Colonic mucosa (tissue), 4 donors: ENCODE results near the gene PRKCQ. TPM values are rescaled to one million over a fixed set of nuclear protein-coding genes. Genes with fewer than 3 reads are reported as not detected.

ENCODE experiments used
- DNase-seq: peaks from one replicate; pipeline ENCODE4 v3.0.0-alpha.2; 2020
- H3K27ac ChIP-seq: fragments of 200-600 bp; one replicate; pipeline ENCODE4 v1.8.0; 2021
- H3K27me3 ChIP-seq: fragments of 200-600 bp; one replicate; pipeline ENCODE4 v1.8.0; 2021
- H3K36me3 ChIP-seq: fragments of 200-600 bp; one replicate; pipeline ENCODE4 v1.8.0; 2021
- H3K4me1 ChIP-seq: fragments of 200-600 bp; one replicate; pipeline ENCODE4 v1.8.0; 2021; ENCODE audit warnings: mild to moderate bottlenecking
- H3K4me3 ChIP-seq: fragments of 200-600 bp; one replicate; pipeline ENCODE4 v1.8.0; 2021
- H3K9ac ChIP-seq, 2 donors: one replicate each; pipeline ENCODE4 v1.7.0; 2013; ENCODE audit warnings: control low read depth in 2 of 2, low read depth in 2 of 2, low read length in 2 of 2
- H3K9me3 ChIP-seq: fragments of 200-600 bp; one replicate; pipeline ENCODE4 v1.8.0; 2021
- intact Hi-C: fragments of 100-400 bp; cut with DNase I; formaldehyde crosslinking; loops from one replicate; pipeline ENCODE4 v1.14.1; 2022
- total RNA-seq, 2 donors: library from RNA; stranded (reverse); fragmentation: NEBNext Ultra II Directional in 1 of 2; extraction: Animal tissue kit (Norgen Biotek cat#: 25700) in 1 of 2; gene quantifications; one replicate each; pipeline ENCODE4 v1.2.1, GENCODE V29; 2021
- TF ChIP-seq, protein P1 (sequence below): fragments of 200-600 bp; IDR thresholded peaks from one replicate; pipeline ENCODE4 v1.8.0; 2022; ENCODE audit warnings: antibody characterized with exemption, mild to moderate bottlenecking
- donor health status: healthy.
- donor health status: DM: no; HTN: no; CAD: no.
- donor health status: DM: no; HTN: no; CAD: no.

PRKCQ gene
- total RNA-seq, 2 donors from 2014 or later = 0.93 to 0.94 TPM

DNA sequence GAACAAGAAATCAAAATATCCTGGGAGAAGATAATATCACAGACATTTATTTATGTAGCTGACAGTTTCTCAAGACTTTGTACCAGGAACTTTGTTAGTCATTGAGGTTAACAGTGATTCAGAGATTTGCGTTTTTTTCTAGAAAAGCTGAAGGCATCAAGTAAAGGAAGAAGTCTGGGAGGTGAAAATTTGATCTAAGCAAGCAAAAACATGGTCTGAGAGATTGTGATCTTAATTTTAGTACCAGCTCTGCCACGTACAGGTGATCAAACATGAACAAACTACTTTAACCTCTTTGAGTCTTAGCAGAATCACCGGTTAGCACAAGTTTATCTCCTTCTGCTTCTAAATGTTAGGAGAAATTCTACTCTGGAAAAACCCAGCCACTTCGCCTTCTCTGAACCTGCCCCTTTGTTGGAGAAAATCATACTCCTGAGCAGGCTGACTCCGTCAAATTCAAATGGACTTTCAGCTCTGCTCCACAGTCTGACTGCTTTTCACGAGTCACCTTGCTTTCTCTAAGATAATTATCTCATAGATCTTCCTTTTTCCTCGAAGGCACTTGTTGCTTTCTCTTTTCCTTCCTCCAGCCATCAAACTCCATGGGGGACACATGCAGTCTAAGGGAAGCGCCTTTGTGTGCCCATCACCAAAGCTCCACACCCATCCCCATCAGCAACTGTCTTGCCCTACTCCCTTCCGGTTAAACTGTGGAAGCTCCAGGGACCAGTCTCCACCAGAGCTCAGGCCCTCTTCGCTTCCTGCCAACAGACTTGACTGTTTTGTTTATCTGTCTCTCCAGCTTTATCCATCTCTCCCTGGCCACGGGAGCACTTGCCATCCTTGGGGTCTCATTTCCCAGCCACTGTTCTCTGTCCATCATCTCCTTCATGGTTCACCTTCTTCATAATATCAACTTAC is 86.3 kb downstream of the PRKCQ start:
- no peak overlapping the region for H3K9ac ChIP-seq
- no peak overlapping the region for H3K27ac ChIP-seq
- no peaks in the 10 kb centered on the region for H3K27me3 ChIP-seq
- no peaks in the 10 kb centered on the region for H3K4me1 ChIP-seq
- intact Hi-C loops = no loop called here
- DNase-seq = no peak
- H3K36me3 ChIP-seq = no peaks in the 10 kb centered on the region
- TF ChIP-seq, protein P1, sequence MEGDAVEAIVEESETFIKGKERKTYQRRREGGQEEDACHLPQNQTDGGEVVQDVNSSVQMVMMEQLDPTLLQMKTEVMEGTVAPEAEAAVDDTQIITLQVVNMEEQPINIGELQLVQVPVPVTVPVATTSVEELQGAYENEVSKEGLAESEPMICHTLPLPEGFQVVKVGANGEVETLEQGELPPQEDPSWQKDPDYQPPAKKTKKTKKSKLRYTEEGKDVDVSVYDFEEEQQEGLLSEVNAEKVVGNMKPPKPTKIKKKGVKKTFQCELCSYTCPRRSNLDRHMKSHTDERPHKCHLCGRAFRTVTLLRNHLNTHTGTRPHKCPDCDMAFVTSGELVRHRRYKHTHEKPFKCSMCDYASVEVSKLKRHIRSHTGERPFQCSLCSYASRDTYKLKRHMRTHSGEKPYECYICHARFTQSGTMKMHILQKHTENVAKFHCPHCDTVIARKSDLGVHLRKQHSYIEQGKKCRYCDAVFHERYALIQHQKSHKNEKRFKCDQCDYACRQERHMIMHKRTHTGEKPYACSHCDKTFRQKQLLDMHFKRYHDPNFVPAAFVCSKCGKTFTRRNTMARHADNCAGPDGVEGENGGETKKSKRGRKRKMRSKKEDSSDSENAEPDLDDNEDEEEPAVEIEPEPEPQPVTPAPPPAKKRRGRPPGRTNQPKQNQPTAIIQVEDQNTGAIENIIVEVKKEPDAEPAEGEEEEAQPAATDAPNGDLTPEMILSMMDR = no peak
- H3K9me3 ChIP-seq = no peaks in the 10 kb centered on the region
- H3K4me3 ChIP-seq = no peak overlapping the region

DNA sequence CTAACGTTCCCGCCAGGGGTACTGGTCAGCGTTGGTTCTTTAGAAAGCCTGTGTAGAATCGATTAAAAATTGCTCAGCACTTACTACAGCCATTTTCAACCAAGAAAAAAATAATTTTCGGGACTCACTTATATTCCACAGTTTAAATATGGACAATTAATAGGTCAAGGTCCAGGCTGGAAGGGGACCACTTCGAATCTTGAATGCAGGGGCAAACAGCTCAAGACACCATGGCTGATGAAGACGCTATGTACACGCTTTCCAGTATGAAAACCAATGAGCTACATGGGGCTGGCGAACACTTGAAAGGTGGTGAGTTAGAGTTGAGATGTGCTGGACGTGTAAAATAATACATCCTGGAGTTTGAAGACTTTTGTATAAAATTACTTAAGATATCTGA is 87.2 kb downstream of the PRKCQ start:
- no peak for DNase-seq
- TF ChIP-seq, protein P1 = no peak
- H3K4me1 ChIP-seq = no peaks in the 10 kb centered on the region
- no peaks in the 10 kb centered on the region for H3K27me3 ChIP-seq
- intact Hi-C loops = no loop called here
- H3K27ac ChIP-seq = no peak overlapping the region
- no peak overlapping the region for H3K4me3 ChIP-seq
- H3K9ac ChIP-seq = no peak overlapping the region
- H3K9me3 ChIP-seq = no peaks in the 10 kb centered on the region
- no peaks in the 10 kb centered on the region for H3K36me3 ChIP-seq

DNA sequence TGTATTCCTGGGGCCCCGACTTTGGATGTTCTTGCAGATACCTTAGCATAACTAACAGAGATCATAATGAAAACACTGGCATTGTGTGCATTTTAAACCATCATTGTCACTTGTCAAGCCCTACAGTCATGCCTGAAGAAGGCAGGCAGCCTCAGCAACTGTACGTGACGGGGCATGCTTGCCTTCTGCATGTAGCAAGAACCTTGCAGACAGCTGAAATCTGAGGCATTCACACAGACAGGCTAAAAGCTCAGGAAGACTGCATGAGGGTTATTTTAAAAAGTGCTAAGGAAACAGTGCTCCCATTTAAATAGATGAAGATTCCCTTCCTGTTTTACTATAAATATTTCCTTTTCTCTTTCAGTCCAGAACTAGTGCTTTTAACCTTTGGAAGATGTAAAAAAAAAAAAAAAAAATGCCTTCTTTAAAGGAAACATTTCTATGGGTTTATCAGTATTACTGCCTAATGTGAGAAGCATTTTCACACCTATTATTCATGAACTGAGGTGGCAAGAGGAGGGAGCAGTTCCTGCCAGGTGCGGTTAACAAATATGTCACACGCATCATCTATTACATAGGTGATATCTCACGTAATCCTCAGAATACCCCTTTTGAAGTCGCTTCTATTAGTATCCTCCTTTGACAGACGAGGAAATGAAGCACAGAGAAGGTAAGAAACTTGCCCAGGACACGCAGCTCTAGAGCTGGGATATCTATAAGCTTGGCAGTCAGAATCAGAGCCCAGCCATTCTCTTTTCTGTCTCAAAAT is 88.1 kb downstream of the PRKCQ start:
- Histone ChIP-seq H3K9me3 (no peaks in the 10 kb centered on the region), H3K27ac (no peak overlapping the region), H3K36me3 (no peaks in the 10 kb centered on the region), H3K4me1 (no peaks in the 10 kb centered on the region), H3K27me3 (no peaks in the 10 kb centered on the region), H3K4me3 (no peak overlapping the region), H3K9ac (no peak overlapping the region)
- TF ChIP-seq, protein P1 = no peak
- intact Hi-C loops = no loop called here
- DNase-seq = no peak

DNA sequence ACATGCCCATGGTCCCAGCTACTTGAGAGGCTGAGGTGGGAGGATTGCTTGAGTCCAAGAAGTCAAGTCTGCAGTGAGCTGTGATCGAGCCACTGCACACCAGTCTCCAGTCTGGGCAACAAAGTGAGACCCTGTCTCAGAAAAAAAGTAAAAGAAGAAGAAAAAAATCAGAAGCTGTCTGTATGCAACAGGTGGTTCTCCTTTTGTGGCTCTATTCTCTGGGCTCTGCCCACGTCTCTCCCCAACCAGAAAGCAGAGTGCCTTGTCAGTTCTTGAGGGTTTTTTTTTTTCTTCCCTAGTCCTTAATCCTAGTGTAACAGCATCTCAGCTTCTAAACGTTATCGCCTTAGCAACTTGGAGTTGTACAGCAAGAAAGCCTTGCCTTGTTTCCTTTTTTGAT is 89.5 kb downstream of the PRKCQ start:
- no peak overlapping the region for H3K4me3 ChIP-seq
- H3K9ac ChIP-seq = no peak overlapping the region
- TF ChIP-seq, protein P1 = no peak
- DNase-seq = no peak
- H3K27me3 ChIP-seq = no peaks in the 10 kb centered on the region
- H3K27ac ChIP-seq = no peak overlapping the region
- H3K9me3 ChIP-seq = no peaks in the 10 kb centered on the region
- intact Hi-C loops = no loop called here
- no peaks in the 10 kb centered on the region for H3K4me1 ChIP-seq
- no peaks in the 10 kb centered on the region for H3K36me3 ChIP-seq

DNA sequence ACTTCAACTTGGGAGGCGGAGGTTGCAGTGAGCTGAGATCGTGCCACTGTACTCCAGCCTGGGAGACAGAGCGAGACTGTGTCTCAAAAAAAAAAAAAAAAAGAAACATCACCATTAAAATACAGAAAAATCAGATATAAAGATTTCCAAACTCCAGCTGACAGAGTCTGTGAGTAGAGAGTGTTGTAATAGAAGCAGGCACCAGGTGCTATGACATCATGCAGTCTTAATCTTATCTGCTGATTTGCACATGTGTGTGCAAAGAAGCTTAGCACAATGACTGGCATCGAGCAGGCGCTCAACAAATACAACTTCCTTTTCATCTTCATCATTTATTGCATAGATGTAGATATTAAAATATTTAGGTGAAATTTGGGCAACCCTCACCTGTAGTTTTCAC is 92.2 kb downstream of the PRKCQ start:
- Histone ChIP-seq H3K27ac (no peak overlapping the region), H3K27me3 (no peaks in the 10 kb centered on the region), H3K4me3 (no peak overlapping the region), H3K9me3 (no peaks in the 10 kb centered on the region), H3K36me3 (no peaks in the 10 kb centered on the region), H3K4me1 (no peaks in the 10 kb centered on the region), H3K9ac (no peak overlapping the region)
- no peak for DNase-seq
- intact Hi-C loops = no loop called here
- TF ChIP-seq, protein P1 = no peak
